DOHH2 (cell line): ENCODE results near the gene SRGAP1.

Experiments used
- H3F3A ChIP-seq: fragments of 200-600 bp; sonication (generic), shearing (Covaris generic); 2 replicates; pipeline ENCODE4 v1.6.0; 2016; ENCODE audit warnings: antibody characterized with exemption, mild to moderate bottlenecking; ENCODE audit not compliant: control insufficient read depth, insufficient read depth
- H3K27ac ChIP-seq: fragments of 200-600 bp; sonication (generic); 2 replicates; pipeline ENCODE4 v1.5.1; 2014; ENCODE audit warnings: low read depth, mild to moderate bottlenecking, low read length, moderate library complexity
- H3K27me3 ChIP-seq: fragments of 200-600 bp; sonication (generic); 2 replicates; pipeline ENCODE4 v1.6.1; 2014; ENCODE audit warnings: mild to moderate bottlenecking, low read length, mixed read lengths; ENCODE audit not compliant: control insufficient read depth
- H3K36me3 ChIP-seq: fragments of 200-600 bp; sonication (generic); 2 replicates; pipeline ENCODE4 v1.6.1; 2014; ENCODE audit warnings: mild to moderate bottlenecking, low read length, moderate library complexity, mixed read lengths; ENCODE audit not compliant: control insufficient read depth
- H3K4me1 ChIP-seq: fragments of 200-600 bp; sonication (generic); 2 replicates; pipeline ENCODE4 v1.6.1; 2014; ENCODE audit warnings: mild to moderate bottlenecking, low read length, mixed read lengths; ENCODE audit not compliant: control insufficient read depth
- H3K4me2 ChIP-seq: fragments of 200-600 bp; sonication (generic); 2 replicates; pipeline ENCODE4 v1.6.0; 2014; ENCODE audit warnings: mild to moderate bottlenecking, low read length, moderate library complexity
- H3K4me3 ChIP-seq: fragments of 200-600 bp; sonication (generic); 2 replicates; pipeline ENCODE4 v1.5.1; 2014; ENCODE audit warnings: mild to moderate bottlenecking, low read length, mixed read lengths
- H3K79me2 ChIP-seq: fragments of 200-600 bp; sonication (generic); 2 replicates; pipeline ENCODE4 v1.6.1; 2014; ENCODE audit warnings: mild to moderate bottlenecking, low read length, mixed read lengths; ENCODE audit not compliant: control insufficient read depth
- H3K9me2 ChIP-seq: fragments of 200-600 bp; sonication (generic); replicated peaks from 2 replicates; pipeline ENCODE4 v1.6.1; 2014; ENCODE audit warnings: mild to moderate bottlenecking, low read length, mixed read lengths; ENCODE audit not compliant: control insufficient read depth
- H3K9me3 ChIP-seq: fragments of 200-600 bp; sonication (generic); 2 replicates; pipeline ENCODE4 v1.6.1; 2014; ENCODE audit warnings: antibody characterized with exemption, low read length, mixed read lengths; ENCODE audit not compliant: control insufficient read depth, insufficient read depth
- H4K20me1 ChIP-seq: fragments of 200-600 bp; sonication (generic); 2 replicates; pipeline ENCODE4 v1.6.0; 2014; ENCODE audit warnings: low read depth, mild to moderate bottlenecking, antibody characterized with exemption, low read length, moderate library complexity; ENCODE audit not compliant: control insufficient read depth, insufficient read depth
- EZH2phosphoT487 ChIP-seq: fragments of 200-600 bp; sonication (generic); IDR thresholded peaks from 2 replicates; pipeline ENCODE4 v1.6.1; 2017; ENCODE audit warnings: borderline replicate concordance, mild to moderate bottlenecking, antibody characterized with exemption, low read length, moderate library complexity, mixed read lengths
- TF ChIP-seq, protein P1 (sequence below): fragments of 200-600 bp; sonication (generic); IDR thresholded peaks from one replicate; pipeline ENCODE4 v1.5.1; 2014; ENCODE audit warnings: antibody characterized with exemption, mild to moderate bottlenecking, low read depth, low read length; ENCODE audit not compliant: poor library complexity, severe bottlenecking

The SRGAP1 gene

DNA sequence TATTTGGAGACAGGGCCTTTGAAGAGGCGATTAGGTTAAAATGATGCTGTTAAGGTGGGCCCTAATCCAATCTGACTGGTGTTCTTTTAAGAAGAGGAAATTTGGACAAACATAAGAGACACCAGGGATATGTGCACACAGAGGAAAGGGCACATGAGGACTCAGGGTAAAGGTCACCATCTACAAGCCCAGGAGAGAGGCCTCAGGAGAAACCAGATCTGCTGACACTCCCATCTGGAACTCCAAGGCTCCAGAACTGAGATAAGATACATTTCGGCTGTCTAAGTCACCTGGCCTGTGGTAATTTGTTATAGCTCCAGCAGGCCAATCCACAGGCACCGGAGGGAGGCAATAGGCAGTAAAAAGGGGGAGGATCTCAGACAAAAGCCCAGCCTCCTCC lies 329.0 kb downstream of the SRGAP1 start:
- Histone ChIP-seq H3K4me2 (no peak overlapping the region), H3K36me3 (no peaks in the 10 kb centered on the region), H3K4me1 (peaks cover 42% of the 10 kb centered on the region), H3K9me3 (no peaks in the 10 kb centered on the region), H3K4me3 (no peak overlapping the region), H3K79me2 (no peaks in the 10 kb centered on the region), H4K20me1 (no peaks in the 10 kb centered on the region), H3K9me2 (no peaks in the 10 kb centered on the region), H3K27ac (no peak overlapping the region), H3K27me3 (no peaks in the 10 kb centered on the region), H3F3A (no peaks in the 10 kb centered on the region)
- TF ChIP-seq, protein P1, sequence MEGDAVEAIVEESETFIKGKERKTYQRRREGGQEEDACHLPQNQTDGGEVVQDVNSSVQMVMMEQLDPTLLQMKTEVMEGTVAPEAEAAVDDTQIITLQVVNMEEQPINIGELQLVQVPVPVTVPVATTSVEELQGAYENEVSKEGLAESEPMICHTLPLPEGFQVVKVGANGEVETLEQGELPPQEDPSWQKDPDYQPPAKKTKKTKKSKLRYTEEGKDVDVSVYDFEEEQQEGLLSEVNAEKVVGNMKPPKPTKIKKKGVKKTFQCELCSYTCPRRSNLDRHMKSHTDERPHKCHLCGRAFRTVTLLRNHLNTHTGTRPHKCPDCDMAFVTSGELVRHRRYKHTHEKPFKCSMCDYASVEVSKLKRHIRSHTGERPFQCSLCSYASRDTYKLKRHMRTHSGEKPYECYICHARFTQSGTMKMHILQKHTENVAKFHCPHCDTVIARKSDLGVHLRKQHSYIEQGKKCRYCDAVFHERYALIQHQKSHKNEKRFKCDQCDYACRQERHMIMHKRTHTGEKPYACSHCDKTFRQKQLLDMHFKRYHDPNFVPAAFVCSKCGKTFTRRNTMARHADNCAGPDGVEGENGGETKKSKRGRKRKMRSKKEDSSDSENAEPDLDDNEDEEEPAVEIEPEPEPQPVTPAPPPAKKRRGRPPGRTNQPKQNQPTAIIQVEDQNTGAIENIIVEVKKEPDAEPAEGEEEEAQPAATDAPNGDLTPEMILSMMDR: no peak
- TF ChIP-seq EZH2phosphoT487: no peak

DNA sequence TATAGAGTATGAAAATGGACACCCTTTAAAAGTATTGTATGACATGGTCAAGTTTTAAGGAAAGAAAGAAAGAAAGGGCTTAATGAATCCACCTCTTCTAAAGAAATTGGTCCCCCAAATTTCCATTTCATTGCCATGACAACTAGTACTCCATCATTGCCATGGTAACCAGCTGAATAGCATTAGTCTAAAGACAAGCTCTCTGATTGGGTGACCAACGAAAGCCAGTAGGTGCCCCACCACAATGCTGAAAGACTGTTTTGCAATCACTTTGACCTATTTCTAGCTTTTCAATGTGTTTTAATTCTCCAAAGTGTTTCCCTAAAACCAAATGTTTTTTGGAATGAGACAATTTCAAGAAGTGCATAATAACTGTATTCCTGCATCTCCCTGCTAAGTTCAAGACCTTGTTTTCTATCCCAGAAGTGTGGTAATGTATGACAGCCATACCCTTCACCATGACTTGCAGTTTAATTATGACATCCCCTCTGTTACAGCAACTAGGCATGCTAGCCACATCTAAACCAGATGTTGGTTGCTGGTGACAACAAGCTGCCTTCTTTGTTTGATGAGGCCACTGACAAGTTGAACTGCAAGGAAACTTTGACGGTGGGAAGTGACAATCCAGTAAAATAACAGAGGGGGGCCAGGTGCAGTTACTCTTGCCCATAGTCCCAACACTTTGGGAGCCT lies 330.9 kb downstream of the SRGAP1 start:
- Histone ChIP-seq H3K27ac (no peak overlapping the region), H3F3A (no peaks in the 10 kb centered on the region)

DNA sequence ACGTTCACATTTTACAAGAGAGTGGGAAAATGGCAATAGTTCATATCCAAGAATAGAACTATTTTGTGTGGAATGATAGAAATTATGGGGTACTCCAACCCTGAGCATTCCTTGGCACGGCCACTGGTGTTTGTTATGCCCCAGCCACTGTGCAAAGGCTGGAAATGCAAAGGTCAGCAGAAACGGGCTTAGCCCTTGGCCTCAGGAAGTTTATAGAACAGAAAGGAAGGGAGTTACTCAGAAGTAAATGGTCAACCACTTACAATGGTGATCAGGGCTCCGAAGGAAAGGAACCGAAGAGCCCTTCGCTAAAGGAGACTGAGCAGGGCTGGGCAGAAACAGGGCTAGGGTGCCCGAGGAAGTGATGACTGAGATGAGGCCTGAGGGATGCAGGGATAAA lies 332.5 kb downstream of the SRGAP1 start:
- Histone ChIP-seq H3K9me2 (no peaks in the 10 kb centered on the region), H3K36me3 (no peaks in the 10 kb centered on the region), H3F3A (no peaks in the 10 kb centered on the region), H3K79me2 (no peaks in the 10 kb centered on the region), H3K9me3 (no peaks in the 10 kb centered on the region), H3K27ac (no peak overlapping the region), H4K20me1 (no peaks in the 10 kb centered on the region), H3K4me3 (no peak overlapping the region), H3K4me2 (no peak overlapping the region), H3K4me1 (peaks cover 13% of the 10 kb centered on the region), H3K27me3 (no peaks in the 10 kb centered on the region)
- no peak for TF ChIP-seq EZH2phosphoT487

More for the DNA sequence above, 330.9 kb downstream of the SRGAP1 start:
- Histone ChIP-seq H3K4me1 (peaks cover 29% of the 10 kb centered on the region), H3K36me3 (no peaks in the 10 kb centered on the region), H3K4me3 (no peak overlapping the region), H3K27me3 (no peaks in the 10 kb centered on the region), H4K20me1 (no peaks in the 10 kb centered on the region), H3K9me3 (no peaks in the 10 kb centered on the region), H3K79me2 (no peaks in the 10 kb centered on the region), H3K9me2 (no peaks in the 10 kb centered on the region), H3K4me2 (no peak overlapping the region)
- TF ChIP-seq, protein P1: no peak
- no peak for TF ChIP-seq EZH2phosphoT487

DNA sequence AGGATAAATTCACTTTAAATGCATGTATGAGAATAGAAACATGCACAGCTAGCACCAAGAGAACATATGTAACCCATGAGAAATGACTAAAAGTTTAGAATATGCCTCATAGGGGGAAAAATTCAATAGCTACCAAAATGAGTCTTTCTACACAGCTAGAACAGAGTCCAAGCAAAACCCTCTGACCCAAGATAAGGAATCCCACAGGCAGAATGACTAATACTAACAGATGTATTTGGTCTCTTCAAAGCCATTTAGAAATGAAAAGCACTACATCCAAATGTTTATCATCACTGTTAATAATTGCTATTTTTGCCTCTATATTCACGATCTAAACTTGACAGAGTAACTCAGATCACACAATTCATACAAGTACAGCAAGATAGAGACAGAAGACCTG lies 333.6 kb downstream of the SRGAP1 start:
- Histone ChIP-seq H3K27me3 (no peaks in the 10 kb centered on the region), H4K20me1 (no peaks in the 10 kb centered on the region), H3K27ac (no peak overlapping the region), H3K9me3 (no peaks in the 10 kb centered on the region), H3K9me2 (no peaks in the 10 kb centered on the region), H3K36me3 (no peaks in the 10 kb centered on the region), H3K4me2 (no peak overlapping the region), H3K4me3 (no peak overlapping the region), H3K79me2 (no peaks in the 10 kb centered on the region), H3K4me1 (peaks cover 2% of the 10 kb centered on the region), H3F3A (no peaks in the 10 kb centered on the region)
- TF ChIP-seq EZH2phosphoT487: no peak
- TF ChIP-seq, protein P1: no peak
